Panc1 (cell line): ENCODE measurements around the gene SEC11A.

Experiments
- CTCF ChIP-seq: fragments of 450-650 bp; IDR thresholded peaks from 2 replicates; pipeline ENCODE4 v1.5.1; 2017; ENCODE audit warnings: mild to moderate bottlenecking
- POLR2AphosphoS5 ChIP-seq: IDR thresholded peaks from 2 replicates; pipeline ENCODE4 v1.6.1; 2012; ENCODE audit warnings: mild to moderate bottlenecking, low read depth, low read length, moderate library complexity
- REST ChIP-seq, 2 experiments: IDR thresholded peaks; 2 replicates each; pipeline ENCODE4 v1.6.1; 2011 to 2012; ENCODE audit warnings: low read depth in 2 of 2, control low read depth in 1 of 2, low read length in 1 of 2, mild to moderate bottlenecking in 1 of 2, moderate library complexity in 1 of 2; ENCODE audit not compliant: insufficient read depth in 1 of 2
- SIN3A ChIP-seq: IDR thresholded peaks from 2 replicates; pipeline ENCODE4 v1.6.1; 2012; ENCODE audit warnings: low read depth, mild to moderate bottlenecking, low read length, moderate library complexity, borderline replicate concordance; ENCODE audit not compliant: insufficient read depth

DNA sequence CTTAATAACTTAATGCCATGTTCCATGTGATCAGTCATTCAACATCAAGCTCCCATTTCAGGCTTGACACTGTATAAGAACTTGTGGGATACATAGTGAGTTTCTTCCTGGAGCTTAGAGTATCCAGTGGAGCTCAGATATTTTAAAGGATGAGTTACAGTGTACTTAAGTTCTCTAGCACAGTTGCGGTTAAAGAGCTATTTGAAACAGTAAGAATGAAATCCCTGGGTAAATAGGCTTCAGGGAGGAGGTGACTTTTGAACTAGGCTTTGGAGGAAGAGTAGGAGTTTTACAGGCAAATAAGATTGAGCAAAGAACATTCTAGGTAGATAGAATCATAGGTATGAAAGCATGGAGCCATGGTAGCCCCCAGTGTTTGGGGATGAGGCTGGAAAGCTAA, 36.3 kb upstream of the SEC11A start:
- no peak for TF ChIP-seq CTCF
- TF ChIP-seq REST (IDR thresholded peaks at IDR 0.05; ENCODE audit: insufficient read depth in 1 of 2, low read depth in 2 of 2, low read length in 1 of 2) = no peak
- TF ChIP-seq SIN3A = no peak
- TF ChIP-seq POLR2AphosphoS5 = no peak
